Measurements from ENCODE around the gene PACSIN1.
A peak's percentile ranks its signal among the peaks of the same experiment; 100 is the strongest.

Gene PACSIN1

GRCh38 chr6:34565722-34566137, 99.9 kb downstream of the PACSIN1 start:
- no peak for DNase-seq

DNA sequence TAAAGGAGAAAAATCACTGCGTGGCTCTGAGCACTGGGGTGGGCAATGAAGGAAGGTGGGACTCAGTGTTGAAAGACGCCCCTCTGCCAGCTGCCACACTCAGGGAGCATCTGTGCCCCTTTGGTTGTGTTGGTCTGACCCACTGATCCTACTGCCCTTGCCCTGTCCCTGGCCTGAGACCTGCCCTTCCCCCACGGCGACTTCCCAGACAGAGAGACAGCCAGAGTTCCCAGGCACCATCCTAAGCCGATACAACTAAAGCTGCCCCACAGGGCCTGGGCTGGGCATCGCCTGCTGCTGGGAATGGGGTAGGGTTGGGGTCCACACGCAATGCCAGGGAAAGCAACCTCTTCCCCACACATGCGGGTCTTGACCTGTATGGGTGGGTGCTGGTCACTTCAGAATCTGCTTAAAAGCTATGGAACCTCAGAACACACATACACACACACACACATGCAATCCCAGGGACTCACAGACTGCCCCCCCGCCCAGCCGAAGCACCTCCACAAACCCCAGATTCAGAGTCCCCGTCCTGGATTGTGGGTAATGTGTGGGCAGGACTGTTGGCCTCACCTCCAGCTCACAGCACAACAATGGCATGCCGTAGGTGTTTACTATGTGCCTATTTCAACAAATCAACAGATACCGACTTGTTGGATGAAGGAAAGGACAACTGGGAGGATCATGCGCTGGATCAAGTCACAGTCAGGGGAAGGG, 101.1 kb downstream of the PACSIN1 start:
- no peak for DNase-seq

DNA sequence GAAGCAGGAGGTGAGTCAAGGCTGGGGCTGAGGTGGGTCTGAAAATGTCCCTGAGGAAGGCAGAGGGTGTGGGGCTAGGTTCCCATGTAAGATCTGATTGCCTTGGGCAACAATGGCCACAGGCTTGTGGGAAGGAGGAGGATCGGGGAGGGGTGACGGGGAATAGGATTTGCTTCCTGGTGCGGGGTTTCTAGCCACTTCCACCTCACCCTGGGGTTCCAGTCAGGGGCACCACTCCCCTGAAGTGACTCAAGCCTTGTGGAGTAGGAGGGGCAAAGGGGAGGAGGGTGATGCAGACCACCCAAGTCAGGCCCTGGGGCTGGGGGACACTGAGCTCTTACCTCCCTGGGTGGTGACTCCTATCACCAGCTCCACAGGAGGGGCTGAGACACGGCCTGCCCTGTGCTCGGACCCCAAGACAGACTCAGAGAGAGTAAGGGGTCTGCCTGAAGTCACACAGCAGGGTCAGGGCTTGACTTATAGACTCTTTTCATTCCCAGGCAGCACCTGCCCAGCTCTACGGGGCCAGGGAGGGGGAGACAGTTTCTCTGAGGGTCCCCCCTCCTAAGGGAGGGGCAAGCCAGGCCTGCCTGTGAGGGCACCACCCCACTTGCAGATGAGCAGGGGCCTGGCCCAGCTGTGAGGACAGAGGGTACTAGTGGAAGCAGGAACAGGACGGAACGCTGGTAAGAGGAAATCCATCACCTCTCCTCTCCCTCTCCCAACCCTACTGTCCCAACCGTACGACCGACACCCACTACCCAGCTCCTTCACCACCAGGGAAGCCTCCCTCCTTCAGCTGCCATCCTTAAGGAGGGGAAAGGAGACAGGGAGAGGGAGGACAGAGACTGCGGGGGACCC, 102.7 kb downstream of the PACSIN1 start:
- DNase-seq, result no peak

DNA sequence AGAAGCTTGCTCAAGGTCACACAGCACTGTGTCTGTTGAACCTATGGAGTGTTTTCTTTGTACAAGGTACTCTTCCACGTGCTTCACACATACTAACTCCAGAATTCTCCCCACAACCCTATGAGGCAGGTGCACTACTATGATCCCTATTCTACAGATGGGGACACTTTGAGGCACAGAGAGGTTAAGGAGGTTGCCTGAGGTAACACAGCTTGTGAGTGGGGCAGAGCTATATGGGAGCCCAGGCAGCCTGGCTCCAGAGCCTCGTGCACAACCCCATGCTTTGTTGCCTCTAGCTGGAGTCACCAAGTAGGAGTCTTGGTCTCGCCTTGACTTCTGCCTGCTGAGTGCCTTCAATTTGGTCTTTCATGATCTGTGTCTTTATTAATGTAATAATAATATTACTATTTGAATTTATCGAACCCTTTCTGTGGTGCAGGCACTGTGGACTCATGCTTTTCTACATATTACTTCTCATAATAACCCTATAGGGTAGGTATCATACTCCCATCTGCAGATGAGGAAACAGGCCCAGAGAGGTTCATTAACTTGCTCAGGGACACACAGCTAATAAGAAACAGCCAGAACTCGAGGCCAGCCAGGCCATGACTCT, 103.6 kb downstream of the PACSIN1 start:
- no peak for DNase-seq

DNA sequence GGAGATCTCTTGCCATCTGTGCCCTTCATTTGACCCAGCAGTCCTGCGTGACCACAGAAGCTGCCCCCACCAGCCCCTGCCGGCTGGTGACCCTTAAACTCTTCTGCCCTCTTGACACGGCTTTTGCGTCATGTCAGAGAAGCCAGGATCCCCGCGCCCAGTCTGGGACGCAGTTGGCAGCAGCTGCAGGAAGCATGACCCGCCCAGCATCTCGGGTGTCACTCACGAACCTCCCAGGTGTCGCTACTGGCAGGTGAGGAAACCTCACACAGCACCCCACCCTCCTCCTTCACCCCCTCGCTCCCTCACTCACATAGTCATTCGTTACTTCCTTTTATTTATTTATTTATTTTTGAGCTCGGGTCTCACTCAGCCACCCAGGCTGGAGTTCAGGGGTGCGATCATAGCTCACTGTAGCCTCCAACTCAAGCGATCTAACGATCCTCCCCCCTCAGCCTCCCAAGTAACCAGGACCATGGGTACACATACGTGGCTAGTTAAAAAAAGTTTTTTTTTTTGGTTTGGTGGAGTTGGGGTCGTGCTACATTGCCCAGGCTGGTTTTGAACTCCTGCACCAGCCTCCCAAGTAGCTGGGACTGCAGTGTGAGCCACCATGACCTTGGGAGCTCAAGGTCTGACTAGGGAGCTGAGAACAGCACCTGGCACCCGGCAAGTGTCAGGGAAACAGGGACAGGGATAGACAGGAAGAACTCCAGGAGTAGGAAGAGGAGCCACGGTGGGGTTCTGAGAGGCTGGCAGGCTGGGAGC, 104.4 kb downstream of the PACSIN1 start:
- no peak for DNase-seq

DNA sequence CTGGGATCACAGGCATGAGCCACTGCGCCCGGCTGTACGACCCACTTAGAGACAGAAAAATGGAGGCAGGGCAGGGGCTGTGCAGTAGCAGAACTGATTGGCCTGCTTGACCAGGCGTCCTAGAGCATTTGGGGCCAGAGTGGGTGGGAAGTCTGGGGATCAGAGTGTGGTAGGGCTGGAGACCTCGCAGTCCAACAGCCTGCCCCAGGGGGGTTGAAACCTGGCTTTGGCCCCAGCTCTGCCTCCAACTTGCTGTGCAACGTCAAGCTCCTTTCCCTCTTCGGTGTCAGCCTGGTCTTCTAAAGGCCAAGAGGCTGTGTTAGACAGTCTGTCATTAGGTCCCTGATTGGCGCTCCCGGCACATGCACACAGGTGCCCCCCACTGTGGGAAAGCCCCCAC, 105.5 kb downstream of the PACSIN1 start:
- DNase-seq, result no peak

GRCh38 chr6:34572021-34572420, 106.1 kb downstream of the PACSIN1 start:
- DNase-seq, result no peak

GRCh38 chr6:34572585-34572984, 106.7 kb downstream of the PACSIN1 start:
- no peak for DNase-seq

GRCh38 chr6:34573567-34574183, 107.8 kb downstream of the PACSIN1 start:
- no peak for DNase-seq

- DNase-seq, result no peak
Observed at GRCh38 chr6:34574647-34575293, 108.9 kb downstream of the PACSIN1 start.

GRCh38 chr6:34575326-34575725, 109.5 kb downstream of the PACSIN1 start:
- DNase-seq, result no peak

DNA sequence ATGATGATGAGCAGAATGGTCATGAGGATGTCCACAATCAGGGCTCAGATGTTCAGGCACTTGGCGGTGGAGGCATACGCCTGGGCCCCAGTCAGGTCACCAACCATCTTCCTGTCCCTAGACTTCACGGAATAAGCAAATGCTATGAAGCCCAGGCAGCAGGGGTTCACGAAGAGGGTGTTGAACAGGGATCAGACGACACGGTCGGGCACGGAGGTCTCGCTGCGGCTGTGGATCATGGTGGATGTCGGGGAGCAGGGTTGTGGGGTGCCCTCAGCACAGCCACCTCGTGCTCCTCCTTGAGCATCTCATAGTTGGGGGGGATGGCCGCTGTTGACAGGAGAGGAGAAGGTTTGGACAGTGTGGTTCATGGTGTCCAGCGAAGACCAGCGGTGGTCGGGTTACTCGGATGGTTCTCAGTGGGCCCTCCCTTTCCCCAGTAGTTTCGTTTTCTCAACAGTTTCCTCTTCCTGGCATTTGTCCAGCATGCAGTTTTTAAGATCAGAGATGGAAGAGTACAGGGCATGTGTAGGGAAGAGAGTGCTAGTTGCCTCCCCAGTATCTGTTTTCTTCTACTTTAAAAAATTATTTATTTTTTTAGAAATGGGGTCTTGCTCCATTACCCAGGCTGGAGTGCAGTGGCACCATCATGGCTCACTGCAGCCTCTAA, 110.5 kb downstream of the PACSIN1 start:
- no peak for DNase-seq

- no peak for DNase-seq
Observed at GRCh38 chr6:34578445-34579262, 112.8 kb downstream of the PACSIN1 start.

DNA sequence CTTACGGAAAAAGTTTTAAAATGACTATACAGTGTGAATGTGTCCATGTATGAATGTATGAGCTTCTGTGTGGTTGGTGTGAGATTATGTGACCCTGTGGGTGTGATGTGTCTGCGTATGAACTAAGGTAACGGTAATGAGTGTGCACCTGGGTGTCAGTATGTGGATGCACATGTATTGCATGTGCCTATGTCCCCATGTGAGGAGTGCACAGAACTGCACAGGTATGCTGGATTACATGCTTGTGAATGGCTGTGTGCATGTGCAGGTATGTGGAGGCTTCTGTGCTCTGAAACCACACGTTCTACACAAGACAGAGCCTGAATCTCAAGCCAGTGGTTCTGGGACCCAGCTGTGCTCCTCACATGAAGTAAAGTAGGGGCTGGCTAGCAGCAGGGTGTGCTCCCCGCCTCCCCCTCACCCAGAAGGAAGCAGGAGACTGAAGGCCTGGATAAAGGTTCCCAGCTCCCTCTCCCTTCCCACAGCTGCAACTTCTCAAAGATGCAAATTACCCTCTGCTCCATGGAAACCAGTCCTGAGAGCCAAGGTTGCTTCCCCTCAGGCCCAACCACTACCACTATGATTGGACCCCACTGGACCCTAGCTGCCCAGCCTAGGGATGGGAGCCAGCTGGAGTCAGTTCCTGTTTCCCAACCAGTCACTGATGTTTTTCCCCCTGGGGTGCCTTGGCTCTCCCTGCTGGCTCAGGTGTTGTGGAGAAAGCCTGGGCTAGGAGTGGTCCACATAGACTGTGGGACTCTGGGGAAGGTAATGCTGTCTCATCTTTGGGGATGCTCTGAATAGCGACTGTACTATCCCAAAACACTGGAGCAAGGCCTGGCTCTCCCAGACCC, 115.1 kb downstream of the PACSIN1 start:
- no peak for DNase-seq

DNA sequence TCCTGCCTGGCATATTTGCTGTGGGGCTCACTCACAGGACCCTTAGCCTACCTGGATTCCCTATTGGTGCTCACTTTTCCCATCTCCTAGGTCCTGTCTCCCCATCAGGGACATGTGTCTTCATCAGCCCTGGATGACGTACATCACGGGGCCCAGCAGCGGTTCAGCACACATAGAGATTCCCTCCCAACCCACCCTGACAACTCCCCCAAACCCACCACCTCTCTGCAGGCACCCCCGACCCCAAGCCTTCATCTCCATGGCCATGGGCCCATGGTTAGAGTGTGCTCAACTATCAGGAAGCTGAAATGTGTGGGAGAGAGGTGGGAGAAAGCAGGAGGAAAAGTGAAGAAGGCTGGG, 115.7 kb downstream of the PACSIN1 start:
- no peak for DNase-seq

- peak; percentile 4 to 8 for DNase-seq
Observed at GRCh38 chr6:34583461-34583860, 117.6 kb downstream of the PACSIN1 start.

GRCh38 chr6:34583861-34584604, 118.2 kb downstream of the PACSIN1 start:
- DNase-seq, result no peak

- DNase-seq, result no peak
Observed at GRCh38 chr6:34584694-34585093, 118.8 kb downstream of the PACSIN1 start.
